Neural progenitor cell (in vitro differentiated cells): ENCODE results near the gene CRACR2A.

Experiments
- CTCF ChIP-seq: fragments of 200-600 bp; sonication (generic); IDR thresholded peaks from 2 replicates; pipeline ENCODE4 v1.5.1; 2017; ENCODE audit warnings: antibody characterized with exemption, mild to moderate bottlenecking
- EZH2 ChIP-seq: fragments of 200-600 bp; sonication (generic); IDR thresholded peaks from 2 replicates; pipeline ENCODE4 v1.6.1; 2017; ENCODE audit warnings: antibody characterized with exemption, mild to moderate bottlenecking, moderate library complexity

- TF ChIP-seq CTCF, result no peak
- no peak for TF ChIP-seq EZH2
Measured at GRCh38 chr12:3598896-3599860, 153.7 kb downstream of the CRACR2A start.
